Breast epithelium (tissue), 4 donors: ENCODE data around the gene TTC28. TPM values are rescaled to one million over a fixed set of nuclear protein-coding genes. Genes with fewer than 3 reads are reported as not detected.
"Not testable (repeated sequence)": the region's sequence is repeated elsewhere in the genome, so short reads cannot be mapped to it uniquely, and the experiment has no call there.

Source experiments
- DNase-seq, 2 donors: peaks; one replicate each; pipeline ENCODE4 v3.0.0-alpha.2; 2019; ENCODE audit warnings: low spot score in 2 of 2
- H3K27ac ChIP-seq, 2 donors: fragments of 200-600 bp; sonication (generic) in 1 of 2; one replicate each; pipeline ENCODE4 v1.5.1; 2016 to 2019; ENCODE audit warnings: mild to moderate bottlenecking in 1 of 2
- H3K27me3 ChIP-seq, 2 donors: fragments of 200-600 bp; sonication (generic) in 1 of 2; one replicate each; pipeline versions ENCODE4 v1.5.1 to v1.6.0; 2017 to 2019; ENCODE audit warnings: control low read depth in 1 of 2, mild to moderate bottlenecking in 1 of 2
- H3K36me3 ChIP-seq: fragments of 200-600 bp; one replicate; pipeline ENCODE4 v1.5.1; 2019
- H3K4me1 ChIP-seq, 2 donors: fragments of 200-600 bp; sonication (generic); one replicate each; pipeline ENCODE4 v1.5.1; 2016 to 2019; ENCODE audit warnings: control low read depth in 1 of 2
- H3K4me3 ChIP-seq, 3 donors: fragments of 200-600 bp; sonication (generic); 1 replicate in 2 of 3; 2 replicates in 1 of 3; pipeline ENCODE4 v1.5.1; 2016 to 2019; ENCODE audit warnings: mild to moderate bottlenecking in 3 of 3, moderate library complexity in 2 of 3
- H3K9me3 ChIP-seq, 2 donors: fragments of 200-600 bp; sonication (generic) in 1 of 2; one replicate each; pipeline ENCODE4 v1.5.1; 2016 to 2019; ENCODE audit warnings: control low read depth in 1 of 2
- POLR2A ChIP-seq: fragments of 450-650 bp; IDR thresholded peaks from one replicate; pipeline ENCODE4 v1.6.1; 2016; ENCODE audit warnings: antibody characterized with exemption, mild to moderate bottlenecking, moderate library complexity
- POLR2AphosphoS5 ChIP-seq, 3 donors: sonication (generic); formaldehyde crosslinking; IDR thresholded peaks; one replicate each; pipeline ENCODE4 v1.6.1; 2017; ENCODE audit warnings: antibody characterized with exemption in 3 of 3
- intact Hi-C: fragments of 100-400 bp; cut with DNase I; formaldehyde crosslinking; loops from one replicate; pipeline ENCODE4 v1.15.1; 2023; ENCODE audit warnings: low total_unique reads
- total RNA-seq, 3 donors: library from RNA; depleted of rRNA; stranded (reverse); fragments of >200 nt; gene quantifications; one replicate each; pipeline ENCODE4 v1.1.0, GENCODE V29; 2016
- TF ChIP-seq, protein P1 (sequence below), 3 donors: fragments of 450-650 bp; IDR thresholded peaks; one replicate each; pipeline ENCODE4 v1.5.1; 2016 to 2017; ENCODE audit warnings: antibody characterized with exemption in 3 of 3, mild to moderate bottlenecking in 3 of 3, moderate library complexity in 3 of 3

Gene TTC28
- total RNA-seq, 3 donors from 2014 or later: 33.5 to 43.3 (median 40.2) TPM

DNA sequence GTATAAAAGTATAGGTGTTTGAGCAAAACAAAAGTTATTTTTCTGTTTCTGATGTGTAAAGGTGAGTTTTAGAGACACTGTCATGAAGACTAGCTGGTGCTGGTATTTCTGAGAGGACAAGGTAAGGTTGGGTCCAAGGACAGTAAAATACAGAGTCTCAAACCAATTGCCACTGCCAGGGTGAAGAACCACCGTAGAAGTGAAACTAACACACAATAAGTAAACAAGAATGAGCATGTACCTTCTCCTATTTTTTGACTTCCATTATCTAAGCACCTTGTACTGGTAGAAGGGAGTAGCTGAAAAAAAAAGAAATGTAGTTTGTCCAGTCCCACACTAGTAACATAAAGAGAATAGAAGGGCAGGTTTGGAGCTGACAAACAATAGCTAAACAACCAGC lies 117.3 kb downstream of the TTC28 start:
- intact Hi-C loops: no loop called here
- no peaks in the 10 kb centered on the region for H3K36me3 ChIP-seq

DNA sequence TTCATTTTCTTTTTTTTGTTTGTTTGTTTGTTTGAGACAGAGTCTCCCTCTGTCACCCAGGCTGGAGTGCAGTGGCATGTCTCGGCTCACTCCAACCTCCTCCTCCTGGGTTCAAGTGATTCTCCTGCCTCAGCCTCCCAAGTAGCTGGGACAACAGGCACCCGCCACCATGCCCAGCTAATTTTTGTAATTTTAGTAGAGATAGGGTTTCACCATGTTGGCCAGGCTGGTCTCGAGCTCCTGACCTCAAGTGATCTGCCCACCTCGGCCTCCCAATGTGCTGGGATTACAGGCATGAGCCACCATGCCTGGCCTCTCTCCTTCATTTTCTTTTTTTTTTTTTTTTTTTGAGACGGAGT lies 118.9 kb downstream of the TTC28 start:
- H3K27ac ChIP-seq, intact Hi-C loops, H3K4me1 ChIP-seq: not testable (repeated sequence)

More for the DNA sequence above, 117.3 kb downstream of the TTC28 start:
- TF ChIP-seq POLR2A (no peak), POLR2AphosphoS5 (IDR thresholded peaks at IDR 0.05) (no peak)
- TF ChIP-seq, protein P1, sequence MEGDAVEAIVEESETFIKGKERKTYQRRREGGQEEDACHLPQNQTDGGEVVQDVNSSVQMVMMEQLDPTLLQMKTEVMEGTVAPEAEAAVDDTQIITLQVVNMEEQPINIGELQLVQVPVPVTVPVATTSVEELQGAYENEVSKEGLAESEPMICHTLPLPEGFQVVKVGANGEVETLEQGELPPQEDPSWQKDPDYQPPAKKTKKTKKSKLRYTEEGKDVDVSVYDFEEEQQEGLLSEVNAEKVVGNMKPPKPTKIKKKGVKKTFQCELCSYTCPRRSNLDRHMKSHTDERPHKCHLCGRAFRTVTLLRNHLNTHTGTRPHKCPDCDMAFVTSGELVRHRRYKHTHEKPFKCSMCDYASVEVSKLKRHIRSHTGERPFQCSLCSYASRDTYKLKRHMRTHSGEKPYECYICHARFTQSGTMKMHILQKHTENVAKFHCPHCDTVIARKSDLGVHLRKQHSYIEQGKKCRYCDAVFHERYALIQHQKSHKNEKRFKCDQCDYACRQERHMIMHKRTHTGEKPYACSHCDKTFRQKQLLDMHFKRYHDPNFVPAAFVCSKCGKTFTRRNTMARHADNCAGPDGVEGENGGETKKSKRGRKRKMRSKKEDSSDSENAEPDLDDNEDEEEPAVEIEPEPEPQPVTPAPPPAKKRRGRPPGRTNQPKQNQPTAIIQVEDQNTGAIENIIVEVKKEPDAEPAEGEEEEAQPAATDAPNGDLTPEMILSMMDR (IDR thresholded peaks at IDR 0.05): no peak
- Histone ChIP-seq H3K27me3 (no peaks in the 10 kb centered on the region), H3K9me3 (no peaks in the 10 kb centered on the region), H3K4me1 (no peaks in the 10 kb centered on the region), H3K27ac (no peak overlapping the region), H3K4me3 (no peak overlapping the region)
- DNase-seq: no peak

DNA sequence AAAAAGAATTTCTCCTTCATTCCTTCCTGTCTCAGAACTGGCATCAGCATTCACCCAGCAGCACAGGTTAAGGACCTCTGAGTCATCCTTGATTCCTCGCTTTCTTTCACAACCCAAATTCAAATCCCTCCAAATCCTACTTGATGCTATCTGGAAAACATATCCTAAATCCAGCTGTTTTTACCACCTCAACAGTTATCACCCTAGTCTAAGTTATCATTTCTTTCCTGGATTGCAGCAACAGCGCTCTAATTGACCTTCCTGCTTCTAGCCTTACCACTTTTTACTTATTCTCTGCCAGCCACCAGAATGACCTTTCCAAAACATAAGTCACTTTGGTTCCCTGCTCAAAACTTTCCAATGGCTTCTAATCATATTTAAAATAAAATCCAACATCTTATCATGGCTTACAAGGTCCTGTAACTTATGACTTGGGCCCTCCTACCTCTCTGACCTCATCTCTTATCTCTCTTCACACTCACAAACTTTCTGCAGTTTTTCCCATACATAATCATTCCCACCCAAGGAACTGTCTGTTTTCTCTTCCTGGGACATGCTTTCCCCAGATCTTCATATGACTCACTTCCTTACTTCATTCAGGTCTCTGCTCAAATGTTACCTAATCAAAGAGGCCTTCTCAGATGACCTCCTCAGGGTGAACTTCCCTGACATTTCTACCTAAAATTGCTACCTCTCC lies 119.4 kb downstream of the TTC28 start:
- no peaks in the 10 kb centered on the region for H3K4me1 ChIP-seq
- no peak overlapping the region for H3K4me3 ChIP-seq
- H3K36me3 ChIP-seq: no peaks in the 10 kb centered on the region
- H3K9me3 ChIP-seq: no peaks in the 10 kb centered on the region
- H3K27me3 ChIP-seq: no peaks in the 10 kb centered on the region
- no peak for DNase-seq
- H3K27ac ChIP-seq: no peak overlapping the region
- intact Hi-C loops: no loop called here
- no peak for TF ChIP-seq POLR2AphosphoS5 (IDR thresholded peaks at IDR 0.05)
- no peak for TF ChIP-seq POLR2A
- TF ChIP-seq, protein P1 (IDR thresholded peaks at IDR 0.05): no peak

More for the DNA sequence above, 118.9 kb downstream of the TTC28 start:
- H3K36me3 ChIP-seq, DNase-seq, H3K9me3 ChIP-seq, H3K27me3 ChIP-seq, H3K4me3 ChIP-seq: not testable (repeated sequence)

DNA sequence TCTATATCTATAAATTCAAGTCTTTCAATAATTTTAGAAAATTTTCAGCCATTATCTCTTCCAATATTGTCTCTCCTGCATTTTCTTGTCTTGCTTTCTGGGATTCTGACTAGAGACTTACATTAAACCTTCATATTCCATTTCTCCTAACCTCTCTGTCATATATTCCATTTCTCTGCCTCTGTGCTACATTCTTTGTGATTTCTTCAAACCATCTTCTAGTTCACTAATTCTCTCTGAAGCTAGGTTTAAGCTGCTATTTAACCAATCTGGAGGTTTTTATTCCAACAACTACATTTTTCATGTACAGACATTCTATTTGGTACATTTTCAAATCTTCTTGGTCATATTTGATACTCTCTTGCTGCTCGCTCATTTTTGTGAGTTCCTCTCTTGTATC lies 122.5 kb downstream of the TTC28 start:
- H3K36me3 ChIP-seq: no peaks in the 10 kb centered on the region
- no peaks in the 10 kb centered on the region for H3K27me3 ChIP-seq
- TF ChIP-seq POLR2AphosphoS5 (IDR thresholded peaks at IDR 0.05): no peak
- TF ChIP-seq, protein P1 (IDR thresholded peaks at IDR 0.05): no peak
- TF ChIP-seq POLR2A: no peak
- DNase-seq: no peak
- no peaks in the 10 kb centered on the region for H3K9me3 ChIP-seq
- no peak overlapping the region for H3K4me3 ChIP-seq
- H3K4me1 ChIP-seq: no peaks in the 10 kb centered on the region
- intact Hi-C loops: no loop called here
- H3K27ac ChIP-seq: no peak overlapping the region

DNA sequence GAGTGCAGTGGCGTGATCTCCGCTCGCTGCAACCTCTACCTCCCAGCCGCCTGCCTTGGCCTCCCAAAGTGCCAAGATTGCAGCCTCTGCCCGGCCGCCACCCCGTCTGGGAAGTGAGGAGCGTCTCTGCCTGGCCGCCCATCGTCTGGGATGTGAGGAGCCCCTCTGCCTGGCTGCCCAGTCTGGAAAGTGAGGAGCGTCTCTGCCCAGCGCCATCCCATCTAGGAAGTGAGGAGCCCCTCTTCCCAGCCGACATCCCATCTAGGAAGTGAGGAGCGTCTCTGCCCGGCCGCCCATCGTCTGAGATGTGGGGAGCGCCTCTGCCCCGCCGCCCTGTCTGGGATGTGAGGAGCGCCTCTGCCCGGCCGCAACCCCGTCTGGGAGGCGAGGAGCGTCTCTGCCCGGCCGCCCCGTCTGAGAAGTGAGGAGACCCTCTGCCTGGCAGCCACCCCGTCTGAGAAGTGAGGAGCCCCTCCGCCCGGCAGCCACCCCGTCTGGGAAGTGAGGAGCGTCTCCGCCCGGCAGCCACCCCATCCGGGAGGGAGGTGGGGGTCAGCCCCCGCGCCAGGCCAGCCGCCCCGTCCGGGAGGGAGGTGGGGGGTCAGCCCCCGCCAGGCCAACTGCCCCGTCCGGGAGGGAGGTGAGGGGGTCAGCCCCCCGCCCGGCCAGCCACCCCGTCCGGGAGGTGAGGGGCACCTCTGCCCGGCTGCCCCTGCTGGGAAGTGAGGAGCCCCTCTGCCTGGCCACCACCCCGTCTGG lies 126.4 kb downstream of the TTC28 start:
- H3K36me3 ChIP-seq, DNase-seq, H3K4me1 ChIP-seq, H3K27ac ChIP-seq, H3K9me3 ChIP-seq, H3K4me3 ChIP-seq, H3K27me3 ChIP-seq, intact Hi-C loops: not testable (repeated sequence)

DNA sequence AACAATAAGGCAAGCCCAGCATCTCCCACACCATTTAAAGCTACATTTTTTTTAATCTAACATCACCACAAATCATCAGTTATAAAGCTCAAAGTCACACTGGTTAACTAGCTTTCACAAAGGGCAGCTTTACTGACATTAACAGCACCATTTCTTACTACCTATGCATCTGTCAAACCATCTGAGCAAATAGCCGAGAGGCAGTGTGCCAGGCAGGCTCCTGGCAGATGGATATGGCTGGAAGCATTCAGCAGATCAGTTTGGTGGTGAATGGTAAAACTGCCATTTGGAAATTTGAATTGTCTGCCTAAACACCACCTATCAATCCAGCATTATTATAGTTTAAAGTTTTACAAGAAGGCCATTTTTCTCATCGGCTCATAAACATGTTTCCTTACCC lies 131.2 kb downstream of the TTC28 start:
- Histone ChIP-seq H3K4me1 (no peaks in the 10 kb centered on the region), H3K27ac (no peak overlapping the region), H3K27me3 (no peaks in the 10 kb centered on the region), H3K9me3 (no peaks in the 10 kb centered on the region), H3K4me3 (no peak overlapping the region), H3K36me3 (no peaks in the 10 kb centered on the region)
- no peak for DNase-seq
- TF ChIP-seq, protein P1 (IDR thresholded peaks at IDR 0.05): no peak
- no peak for TF ChIP-seq POLR2AphosphoS5 (IDR thresholded peaks at IDR 0.05)
- intact Hi-C loops: no loop called here
